ENCODE data around the gene OVOL1.
"Not testable (repeated sequence)": the region's sequence is repeated elsewhere in the genome, so short reads cannot be mapped to it uniquely, and the experiment has no call there.

OVOL1 gene

DNA sequence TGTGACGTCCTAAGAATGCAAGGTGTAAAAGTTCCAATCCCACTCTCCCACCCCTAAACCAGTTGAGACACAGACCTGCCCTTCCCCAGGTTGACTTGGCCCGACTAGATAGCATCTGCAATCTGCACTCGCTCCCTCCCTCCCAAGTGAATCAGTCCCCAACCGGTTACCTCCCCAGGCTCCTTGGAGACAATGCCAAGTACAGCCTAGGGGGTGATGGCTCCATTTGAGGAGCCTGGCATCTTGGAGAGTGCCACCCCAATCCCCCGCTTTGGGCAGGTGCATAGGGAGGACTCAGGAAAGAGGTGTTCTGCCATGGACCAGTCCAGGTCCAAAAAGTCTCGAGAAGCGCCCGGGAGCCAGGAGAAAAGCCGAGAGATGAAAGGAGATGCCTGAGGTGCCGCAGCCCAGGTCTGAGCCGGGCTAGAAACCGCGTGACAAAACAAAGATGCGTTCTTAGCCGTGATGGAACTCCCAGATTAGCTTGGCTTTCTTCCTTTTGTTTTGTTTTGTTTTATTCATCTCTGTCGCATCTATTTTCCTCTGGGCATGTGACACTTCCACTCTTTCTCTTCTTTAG lies 28.2 kb downstream of the OVOL1 start:
- no peak for DNase-seq (ENCODE audit: low read depth, low spot score)

GRCh38 chr11:65816696-65817095 lies 29.8 kb downstream of the OVOL1 start:
- DNase-seq (ENCODE audit: low read depth, low spot score), result no peak

- no peak for DNase-seq (ENCODE audit: low read depth, low spot score)
Measured at GRCh38 chr11:65817312-65817834, 30.5 kb downstream of the OVOL1 start.

DNA sequence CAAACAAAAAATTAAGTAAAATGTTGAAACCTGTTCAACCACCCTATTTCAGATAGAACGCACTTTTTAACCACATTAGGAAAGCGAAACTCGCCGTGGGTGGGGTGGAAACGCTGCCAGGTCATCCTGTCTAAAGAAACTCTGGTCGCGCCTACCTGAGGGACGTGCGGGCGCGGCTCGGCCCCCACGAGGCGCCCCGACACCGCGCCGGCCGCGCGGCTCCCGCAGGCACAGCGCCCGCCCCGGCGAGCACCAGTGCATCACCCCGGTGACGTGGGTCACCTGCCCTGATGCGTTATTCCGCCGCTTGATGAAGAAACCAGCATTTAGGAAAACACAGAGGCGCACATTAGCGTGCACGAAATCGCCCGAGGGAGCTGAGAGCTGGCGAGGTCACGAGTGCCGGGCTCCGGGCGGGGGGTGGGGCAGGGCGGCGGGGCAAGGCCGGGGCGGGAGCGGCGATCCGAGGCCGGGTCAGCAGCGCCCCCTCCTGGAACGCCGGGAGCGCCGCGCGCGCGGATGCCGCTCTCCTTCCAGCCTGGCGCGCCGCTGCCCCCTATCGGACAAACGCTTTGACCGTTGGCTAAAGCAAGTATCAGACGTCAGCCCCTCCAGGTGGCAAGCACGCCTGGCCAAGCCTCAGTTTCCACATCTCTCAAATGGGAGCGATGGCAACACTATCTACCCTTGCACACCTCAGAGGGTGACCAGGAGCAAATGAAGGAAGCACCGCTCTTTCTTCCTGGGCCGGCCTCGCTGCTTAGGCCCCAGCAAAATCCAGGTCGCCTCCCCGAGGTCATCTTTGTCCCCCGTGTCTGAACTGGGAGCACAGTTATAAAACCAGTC lies 31.2 kb downstream of the OVOL1 start:
- peak; percentile 86 for DNase-seq (ENCODE audit: low read depth, low spot score)

DNA sequence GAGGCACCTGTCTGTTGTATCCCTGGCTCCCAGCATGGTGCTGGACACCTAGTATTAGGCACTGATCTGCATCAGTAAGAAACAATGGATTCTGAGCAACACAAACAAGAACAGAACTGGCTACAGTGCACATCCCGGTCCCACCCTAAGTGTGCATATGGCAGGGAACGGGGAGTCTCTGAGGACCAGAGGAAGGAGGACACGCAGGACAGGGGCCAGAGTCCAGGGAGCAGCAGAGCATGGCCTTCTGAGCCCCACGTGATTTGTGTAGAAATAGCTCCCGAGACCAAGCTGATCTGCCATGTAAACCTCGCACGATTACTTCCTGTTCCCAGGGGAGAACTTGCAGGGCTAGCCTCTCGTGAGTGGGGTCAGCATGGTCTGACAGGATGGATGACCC lies 34.2 kb downstream of the OVOL1 start:
- DNase-seq (ENCODE audit: low read depth, low spot score), result no peak

GRCh38 chr11:65822776-65823528 lies 36.1 kb downstream of the OVOL1 start:
- no peak for DNase-seq (ENCODE audit: low read depth, low spot score)

- no peak for DNase-seq (ENCODE audit: low read depth, low spot score)
Measured at GRCh38 chr11:65826984-65827735, 40.3 kb downstream of the OVOL1 start.

DNA sequence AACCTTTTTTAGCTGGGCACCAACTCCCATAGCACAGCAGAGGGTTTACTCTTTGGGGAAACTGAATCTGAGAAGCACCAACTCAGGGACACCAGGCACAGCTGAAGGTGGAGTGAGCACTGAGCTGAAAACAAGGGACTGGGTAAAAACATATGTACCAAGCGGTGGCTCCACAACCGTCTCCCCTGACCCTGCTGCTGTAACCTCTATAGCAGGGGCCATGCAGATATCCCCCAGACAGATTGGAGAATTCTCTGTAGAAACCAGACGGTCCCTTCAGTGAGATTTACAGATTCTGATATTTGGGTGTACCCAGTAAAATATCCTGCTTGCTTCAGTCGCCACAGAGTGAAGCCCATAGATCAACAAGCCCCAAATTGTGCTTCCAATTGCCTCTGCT lies 42.6 kb downstream of the OVOL1 start:
- no peak for DNase-seq (ENCODE audit: low read depth, low spot score)

GRCh38 chr11:65832231-65832630 lies 45.4 kb downstream of the OVOL1 start:
- DNase-seq (ENCODE audit: low read depth, low spot score), result not testable (repeated sequence)

DNA sequence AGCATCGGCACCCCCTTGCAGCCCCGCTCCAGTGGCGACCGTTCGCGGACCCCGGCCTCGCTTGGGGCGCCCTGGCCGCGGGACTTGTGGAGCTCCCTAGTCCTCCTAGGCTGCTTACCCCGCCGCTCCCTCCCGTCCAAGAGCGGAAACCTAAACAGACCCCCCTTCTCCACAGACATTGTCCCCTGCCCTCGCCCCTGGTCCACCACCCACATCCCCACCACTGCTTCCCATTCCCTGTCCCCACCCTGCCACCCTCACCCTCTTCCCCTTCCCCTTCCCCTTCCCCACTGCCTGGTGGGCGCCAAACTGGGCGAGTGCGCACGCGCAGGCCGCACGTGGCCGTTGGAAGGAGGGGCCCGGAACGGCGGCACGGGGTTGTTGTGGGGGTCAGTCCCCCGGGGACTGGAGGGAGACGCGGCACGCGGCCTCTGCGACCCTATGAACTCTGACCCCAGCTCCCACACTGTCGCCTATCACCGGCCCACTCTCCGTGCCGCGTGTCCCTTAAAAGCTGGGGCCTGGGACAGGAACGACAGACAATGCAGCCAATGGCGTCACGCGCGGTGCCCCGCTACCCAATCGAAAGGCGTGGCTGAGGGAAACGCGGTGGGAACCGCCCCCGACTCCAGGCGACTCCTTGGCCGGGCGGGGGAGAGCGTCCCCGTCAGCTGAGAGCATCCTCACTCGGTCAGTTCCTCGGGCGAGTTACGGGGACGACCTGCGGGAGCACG lies 46.6 kb downstream of the OVOL1 start, which contains the start of gene SNX32:
TSS of gene SNX32 (plus strand) at position 667 of the 734 bp plus-strand sequence. CDS start 103 bp downstream, outside the sequence.
- peak; percentile 93 for DNase-seq (ENCODE audit: low read depth, low spot score)

GRCh38 chr11:65834202-65834601 lies 47.3 kb downstream of the OVOL1 start:
- no peak for DNase-seq (ENCODE audit: low read depth, low spot score)

- no peak for DNase-seq (ENCODE audit: low read depth, low spot score)
Measured at GRCh38 chr11:65842144-65842543, 55.3 kb downstream of the OVOL1 start.

DNA sequence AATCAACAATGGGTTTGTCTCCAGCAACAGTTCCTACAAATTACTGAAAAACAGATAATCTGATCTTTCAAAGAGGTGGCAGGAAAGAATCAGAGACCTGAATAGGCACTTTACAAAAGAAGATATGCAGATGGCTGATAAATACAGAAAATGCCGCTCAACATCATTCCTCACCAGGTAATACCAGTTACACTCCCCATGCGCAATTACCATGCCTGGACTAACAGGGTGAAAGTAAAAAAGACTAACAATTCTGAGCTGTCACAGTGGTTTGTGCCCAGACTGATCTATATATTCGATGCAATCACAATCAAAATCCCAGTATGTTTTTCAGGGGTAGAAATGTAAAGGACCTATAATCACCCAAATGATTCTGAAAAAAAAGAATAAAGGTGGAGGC lies 56.9 kb downstream of the OVOL1 start:
- DNase-seq (ENCODE audit: low read depth, low spot score), result no peak

- DNase-seq (ENCODE audit: low read depth, low spot score), result no peak
Measured at GRCh38 chr11:65844231-65844872, 57.5 kb downstream of the OVOL1 start.
